HG02678 (cell line): Measurements from ENCODE around the gene HS6ST2.

ENCODE experiments used
- ATAC-seq: cut with Tn5 transposase; IDR thresholded peaks from one replicate; pipeline ENCODE4 v1.9.1; 2021; ENCODE audit warnings: mild to moderate bottlenecking, moderate library complexity; ENCODE audit not compliant: unreplicated experiment

Gene HS6ST2

DNA sequence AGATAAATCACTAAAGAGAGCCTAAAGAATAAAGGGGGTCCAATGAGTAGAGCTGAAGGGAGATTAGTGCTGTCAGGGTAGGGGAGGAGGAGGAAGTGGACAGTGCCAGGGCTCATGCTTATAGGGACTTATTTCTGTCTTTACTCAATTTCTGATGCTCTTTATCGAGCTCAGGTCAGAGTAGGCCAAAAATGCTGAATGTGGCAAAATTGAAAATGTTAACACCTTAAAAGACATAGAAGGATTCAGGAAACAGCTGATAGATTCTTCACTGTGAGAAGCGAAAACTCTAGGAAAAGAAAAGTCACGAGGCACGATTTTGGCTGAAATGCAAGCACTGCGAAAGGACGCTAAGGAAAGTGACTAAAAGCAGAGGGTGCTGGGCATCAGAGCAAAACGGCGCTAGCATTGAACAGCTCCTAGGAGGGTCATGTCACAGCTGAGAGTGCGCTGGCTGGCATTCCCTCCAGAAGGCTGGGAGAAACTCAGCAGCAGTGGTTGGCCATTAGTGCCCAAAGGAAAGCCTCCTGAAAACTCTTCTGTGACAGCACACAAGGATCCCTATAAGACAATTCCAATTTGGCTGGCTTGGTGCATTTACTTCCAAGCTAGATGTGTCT is 150.9 kb downstream of the HS6ST2 start:
- no peak for ATAC-seq

GRCh38 chrX:132802033-132802432 is 156.4 kb downstream of the HS6ST2 start:
- no peak for ATAC-seq

DNA sequence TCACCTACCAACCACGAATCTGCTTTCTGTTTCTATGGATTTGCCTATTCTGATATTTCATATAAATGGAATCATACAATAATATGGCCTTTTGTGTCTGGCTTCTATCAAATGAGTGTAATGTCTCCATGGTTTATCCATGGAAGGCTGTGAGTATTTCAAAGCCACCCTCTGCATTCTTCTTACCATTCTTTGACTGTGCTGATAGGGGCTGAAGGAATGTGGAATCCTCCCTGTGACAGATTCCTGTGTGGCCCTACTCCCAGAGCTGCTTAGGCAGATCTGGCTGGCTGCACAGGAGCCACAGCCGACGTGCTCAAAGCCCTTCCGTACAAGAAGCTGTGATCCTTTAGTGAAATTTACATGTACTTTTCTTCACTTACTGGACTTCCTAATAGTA is 163.2 kb downstream of the HS6ST2 start:
- no peak for ATAC-seq

GRCh38 chrX:132791714-132792113 is 166.7 kb downstream of the HS6ST2 start:
- ATAC-seq: no peak

GRCh38 chrX:132790329-132790728 is 168.1 kb downstream of the HS6ST2 start:
- ATAC-seq: no peak

DNA sequence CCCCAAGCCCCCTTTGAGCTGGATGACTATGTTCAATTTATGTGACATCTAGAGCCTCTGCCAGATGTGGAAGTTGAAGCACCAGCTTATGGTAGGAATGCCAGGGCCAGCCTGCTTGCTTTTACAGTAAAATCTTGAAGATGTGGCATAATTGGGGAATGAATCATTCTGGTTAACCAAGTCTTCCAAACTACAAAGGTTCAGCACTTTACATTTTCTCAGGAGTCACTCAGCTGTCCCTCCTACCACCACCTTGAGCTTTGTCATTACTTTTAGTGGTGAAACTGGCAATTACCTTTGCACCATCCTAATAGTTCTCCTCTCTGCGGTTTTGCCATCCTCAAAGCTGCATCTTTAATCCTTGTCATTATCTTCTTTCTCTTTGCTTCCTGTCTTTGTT is 172.2 kb downstream of the HS6ST2 start:
- ATAC-seq: no peak

- no peak for ATAC-seq
These were observed 179.5 kb downstream of the HS6ST2 start for GRCh38 chrX:132778917-132779316.

DNA sequence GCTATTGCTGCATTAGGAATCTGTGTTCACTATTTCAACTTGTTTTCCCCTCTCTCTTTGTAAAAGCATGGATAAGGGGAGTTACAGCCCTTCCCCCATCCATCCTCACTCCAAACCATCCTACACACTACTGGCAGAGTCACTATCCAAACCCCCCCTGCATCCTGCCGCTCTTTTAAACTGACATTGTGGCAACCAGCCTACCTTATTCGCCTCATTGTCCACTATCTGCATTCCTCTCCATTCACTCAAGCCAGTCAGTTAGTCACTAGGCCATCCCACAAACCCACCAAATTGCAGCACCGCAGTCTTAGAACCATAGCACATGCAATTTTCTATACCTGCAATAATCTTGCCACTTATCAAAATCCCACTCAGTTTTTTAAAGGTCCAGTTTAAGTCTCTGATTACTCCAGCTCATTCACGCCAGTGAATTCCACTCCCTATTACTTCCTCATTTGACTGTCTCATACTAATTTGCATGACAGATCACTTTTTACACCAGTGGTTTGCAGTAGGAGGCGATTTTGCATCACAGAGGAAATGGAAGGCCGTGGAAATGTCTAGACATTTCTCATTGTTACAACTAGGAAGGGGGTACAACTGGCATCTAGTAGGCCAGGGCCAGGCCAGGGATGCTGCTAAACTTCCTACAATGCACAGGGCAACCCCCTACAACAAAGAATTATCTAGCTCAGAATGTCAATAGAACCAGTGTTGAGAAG is 181.8 kb downstream of the HS6ST2 start:
- ATAC-seq: no peak

- ATAC-seq: no peak
These were observed 183.1 kb downstream of the HS6ST2 start for GRCh38 chrX:132775263-132775823.

- no peak for ATAC-seq
These were observed 184.3 kb downstream of the HS6ST2 start for GRCh38 chrX:132774010-132774714.

- no peak for ATAC-seq
These were observed 188.8 kb downstream of the HS6ST2 start for GRCh38 chrX:132769609-132770008.

- no peak for ATAC-seq
These were observed 192.0 kb downstream of the HS6ST2 start for GRCh38 chrX:132766452-132766851.

DNA sequence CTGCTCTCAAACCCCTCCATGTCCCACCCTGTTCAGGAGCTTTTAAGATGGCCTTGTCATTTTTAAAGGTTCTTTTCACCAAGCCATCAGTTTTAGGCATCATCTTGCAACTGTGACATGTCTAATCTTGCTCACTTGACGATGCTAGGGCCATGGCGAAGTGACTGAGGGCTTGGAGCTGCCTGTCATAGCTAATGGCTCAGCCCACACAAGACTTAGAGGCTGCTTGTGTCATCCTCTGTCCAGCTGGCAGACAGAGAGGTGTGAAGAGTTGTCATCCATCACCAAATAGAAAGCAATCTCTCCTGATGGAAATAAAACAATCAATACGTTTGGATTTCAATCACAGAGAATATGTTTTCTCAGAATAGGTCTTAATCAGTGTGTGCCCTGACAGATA is 194.9 kb downstream of the HS6ST2 start:
- no peak for ATAC-seq

DNA sequence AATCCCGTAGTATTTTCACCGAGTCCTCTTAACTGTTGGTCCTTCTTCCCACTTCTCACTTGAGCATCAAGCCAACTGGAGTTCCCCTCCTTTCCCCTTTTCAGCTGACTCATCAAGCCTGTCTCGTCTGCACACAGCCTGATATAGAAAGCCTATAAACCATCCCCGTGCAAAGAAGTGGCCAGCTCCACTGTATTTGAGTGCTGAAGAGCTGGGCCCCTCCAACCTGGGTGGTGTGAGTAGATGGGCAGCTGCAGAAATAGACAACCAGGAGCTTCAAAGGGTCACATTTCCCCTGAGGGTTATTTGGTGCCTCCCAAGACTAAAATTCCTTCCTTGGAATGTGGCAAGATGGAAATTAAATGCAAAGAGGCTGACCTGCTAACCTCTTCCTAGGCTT is 199.7 kb downstream of the HS6ST2 start:
- ATAC-seq: no peak

- no peak for ATAC-seq
These were observed 201.3 kb downstream of the HS6ST2 start for GRCh38 chrX:132757066-132757623.

- ATAC-seq: no peak
These were observed 202.0 kb downstream of the HS6ST2 start for GRCh38 chrX:132756439-132756838.

- ATAC-seq: no peak
These were observed 207.3 kb downstream of the HS6ST2 start for GRCh38 chrX:132751063-132751690.

- ATAC-seq: no peak
These were observed 207.9 kb downstream of the HS6ST2 start for GRCh38 chrX:132750331-132751062.

GRCh38 chrX:132749406-132749805 is 209.0 kb downstream of the HS6ST2 start:
- no peak for ATAC-seq

DNA sequence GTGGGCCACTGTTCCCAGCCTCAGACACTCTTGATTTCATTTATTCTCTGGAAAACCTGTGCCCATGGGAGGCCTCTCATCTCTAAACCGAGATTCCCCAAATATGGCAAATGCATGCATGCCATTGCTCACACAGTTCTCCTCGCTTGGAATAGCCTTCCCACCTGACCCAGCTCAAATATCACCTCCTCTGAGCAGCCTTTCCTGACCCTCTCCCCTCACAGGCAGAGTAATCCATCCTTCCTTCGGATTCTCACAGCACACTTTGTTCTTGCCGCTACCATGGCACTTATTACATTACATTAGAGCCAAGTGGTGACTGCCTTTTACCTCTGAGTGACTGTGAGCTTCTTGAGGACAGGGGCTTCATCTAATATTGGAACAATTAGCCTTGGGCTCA is 209.5 kb downstream of the HS6ST2 start:
- ATAC-seq: no peak
